Amygdala (tissue), 56 donors: Measurements from ENCODE around the gene FALEC.

Experiments
- DNase-seq, 56 donors: peaks; one replicate each; lab custom pipeline; 2025; lab: John Stamatoyannopoulos, UW

Gene FALEC

DNA sequence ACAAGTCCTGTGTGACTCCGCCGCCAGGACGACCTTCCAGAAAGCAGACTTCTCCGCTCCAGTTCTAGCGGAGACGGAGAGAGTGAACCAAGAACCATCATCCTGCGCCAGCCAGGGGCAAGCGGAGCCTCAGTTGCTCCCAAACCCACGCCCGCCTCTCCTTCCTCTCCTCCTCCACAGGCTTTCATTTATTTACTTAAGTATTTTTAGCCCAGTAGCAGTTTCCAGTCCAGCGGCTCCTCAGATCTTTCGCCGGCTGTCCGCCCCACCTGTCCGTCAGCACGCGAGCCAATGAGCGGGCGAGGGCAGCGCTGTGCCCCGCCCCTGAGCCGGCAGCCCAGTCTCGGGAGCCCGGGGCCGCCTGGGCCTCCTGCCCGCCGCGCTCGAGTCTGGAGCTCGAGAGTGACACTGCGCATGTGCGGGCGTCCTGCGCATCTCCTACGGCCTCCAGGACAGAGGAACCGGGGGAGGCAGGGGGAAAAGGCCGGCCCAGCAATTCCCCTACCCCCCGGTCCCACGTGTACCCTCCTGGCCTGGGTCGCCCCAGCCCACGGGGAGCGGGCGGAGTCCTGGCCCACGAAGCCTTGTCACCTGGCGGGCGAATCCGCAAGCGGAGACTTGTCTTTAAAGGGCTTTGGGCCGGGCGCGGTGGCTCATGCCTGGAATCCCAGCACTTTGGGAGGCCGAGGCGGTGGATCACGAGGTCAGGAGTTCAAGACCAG, at the start of gene FALEC:
FALEC (plus strand) TSS at position 425 of the 722 bp plus-strand sequence.
- DNase-seq: peak; percentile 76 to 98 (median 93)

- no peak for DNase-seq
Measured at GRCh38 chr1:150466964-150467363, 48.6 kb upstream of the FALEC start.

GRCh38 chr1:150469291-150469690, 46.3 kb upstream of the FALEC start:
- DNase-seq: peak in 8 of 56 donors; percentile 7 to 23 (median 10)

DNA sequence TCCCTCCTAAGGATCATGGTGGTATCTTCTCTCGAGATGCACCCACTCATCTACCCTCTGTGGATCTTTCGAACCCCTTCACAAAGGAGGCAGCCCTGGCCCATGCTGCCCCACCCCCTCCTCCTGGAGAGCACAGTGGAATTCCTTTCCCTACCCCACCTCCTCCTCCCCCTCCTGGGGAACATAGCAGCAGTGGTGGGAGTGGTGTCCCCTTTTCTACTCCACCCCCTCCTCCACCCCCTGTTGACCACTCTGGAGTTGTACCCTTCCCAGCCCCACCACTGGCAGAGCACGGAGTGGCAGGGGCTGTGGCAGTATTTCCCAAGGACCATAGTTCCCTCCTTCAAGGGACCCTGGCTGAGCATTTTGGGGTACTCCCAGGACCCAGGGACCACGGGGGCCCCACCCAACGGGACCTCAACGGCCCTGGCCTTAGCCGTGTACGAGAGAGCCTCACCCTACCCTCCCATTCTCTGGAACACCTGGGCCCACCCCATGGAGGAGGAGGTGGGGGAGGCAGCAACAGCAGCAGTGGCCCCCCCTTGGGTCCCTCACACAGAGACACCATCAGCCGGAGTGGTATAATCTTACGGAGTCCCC, 42.9 kb upstream of the FALEC start:
- no peak for DNase-seq

GRCh38 chr1:150473659-150474058, 41.9 kb upstream of the FALEC start:
- DNase-seq: peak in 1 of 56 donors; percentile 10

DNA sequence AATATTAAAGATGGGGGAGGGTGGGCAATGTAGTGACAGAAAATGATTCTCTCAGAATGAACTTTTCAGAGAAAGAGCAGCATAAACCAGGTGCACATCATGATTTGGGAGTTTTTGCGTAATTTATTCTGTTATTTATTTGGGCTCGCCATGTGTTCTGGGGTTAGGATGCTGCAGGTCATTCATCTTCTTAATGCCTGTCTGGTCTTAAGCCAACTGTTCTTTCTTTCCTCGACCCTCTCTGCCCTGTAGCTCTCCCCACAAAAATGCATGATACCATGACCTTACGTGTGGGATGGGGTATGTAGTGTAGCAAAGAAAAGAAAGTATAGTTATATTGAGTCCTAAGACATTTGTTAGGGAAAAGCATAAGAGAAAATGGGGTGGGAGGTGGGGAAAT, 40.7 kb upstream of the FALEC start:
- DNase-seq: no peak

GRCh38 chr1:150476754-150477153, 38.8 kb upstream of the FALEC start:
- no peak for DNase-seq

- DNase-seq: no peak
Measured at GRCh38 chr1:150477320-150477719, 38.2 kb upstream of the FALEC start.

- DNase-seq: no peak
Measured at GRCh38 chr1:150477733-150478132, 37.8 kb upstream of the FALEC start.

DNA sequence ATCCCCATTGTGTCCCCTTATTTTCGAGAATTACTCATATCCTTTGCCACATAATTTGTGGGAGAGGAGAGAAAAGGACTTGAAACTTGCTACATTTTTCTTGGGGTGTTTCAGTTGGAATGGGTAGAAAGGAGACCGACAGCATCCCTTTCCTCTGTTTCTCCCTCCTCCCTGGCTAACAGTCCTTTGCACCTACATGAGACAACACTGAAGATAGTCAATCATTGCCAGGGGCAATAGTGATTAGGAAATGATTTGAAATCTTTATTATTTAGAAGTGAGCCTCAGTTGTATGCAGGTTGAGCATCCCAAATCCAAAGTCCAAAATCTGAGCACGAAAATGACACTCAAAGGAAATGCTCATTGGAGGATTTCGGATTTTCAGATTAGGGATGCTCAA, 36.2 kb upstream of the FALEC start:
- DNase-seq: no peak

- DNase-seq: no peak
Measured at GRCh38 chr1:150479927-150480352, 35.6 kb upstream of the FALEC start.

- DNase-seq: no peak
Measured at GRCh38 chr1:150484431-150484830, 31.1 kb upstream of the FALEC start.

DNA sequence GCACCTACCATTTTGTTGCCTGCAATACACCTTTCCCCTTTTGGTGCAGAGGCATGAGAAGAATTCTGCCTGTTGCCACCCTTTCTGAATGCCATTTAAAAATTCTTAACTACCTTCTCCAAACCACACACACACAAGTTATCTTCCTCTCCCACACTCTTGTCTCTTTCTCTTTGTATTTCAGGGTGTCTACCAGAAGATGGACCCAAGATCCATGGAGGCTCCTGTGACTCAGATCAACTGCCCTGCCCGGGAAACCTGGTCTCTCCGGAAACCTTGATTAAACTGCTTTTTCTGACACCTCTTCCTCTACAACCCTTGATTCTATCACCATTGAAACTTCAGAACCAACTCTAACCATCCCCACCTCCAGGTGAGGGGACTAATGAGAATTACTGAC, 30.7 kb upstream of the FALEC start:
- no peak for DNase-seq

GRCh38 chr1:150486966-150487762, 28.4 kb upstream of the FALEC start, which contains the start of gene TARS2:
Gene TARS2, plus strand, starts transcription at chr1:150487419. Its CDS starts 32 bp downstream, at chr1:150487451.
- peak; percentile 12 to 97 (median 85) for DNase-seq

- no peak for DNase-seq
Measured at GRCh38 chr1:150487763-150488115, 27.8 kb upstream of the FALEC start.

DNA sequence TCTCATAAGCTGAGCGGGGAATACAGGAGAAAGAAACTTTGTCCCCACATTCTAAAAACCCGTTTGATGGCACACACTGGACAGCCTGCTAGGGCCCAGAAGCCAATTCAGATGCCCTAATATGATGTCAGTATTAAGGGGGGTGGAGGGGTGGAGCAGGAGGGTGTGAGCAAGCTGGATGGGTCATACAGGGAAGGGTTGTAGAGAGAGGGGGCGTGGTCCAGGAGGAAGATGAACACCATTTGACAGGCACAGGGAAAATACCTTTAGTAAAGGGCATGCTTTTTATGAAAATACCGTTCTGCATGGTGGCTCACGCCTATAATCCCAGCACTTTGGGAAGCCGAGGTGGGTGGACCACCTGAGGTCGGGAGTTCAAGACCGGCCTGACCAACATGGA, 22.4 kb upstream of the FALEC start:
- DNase-seq: no peak

DNA sequence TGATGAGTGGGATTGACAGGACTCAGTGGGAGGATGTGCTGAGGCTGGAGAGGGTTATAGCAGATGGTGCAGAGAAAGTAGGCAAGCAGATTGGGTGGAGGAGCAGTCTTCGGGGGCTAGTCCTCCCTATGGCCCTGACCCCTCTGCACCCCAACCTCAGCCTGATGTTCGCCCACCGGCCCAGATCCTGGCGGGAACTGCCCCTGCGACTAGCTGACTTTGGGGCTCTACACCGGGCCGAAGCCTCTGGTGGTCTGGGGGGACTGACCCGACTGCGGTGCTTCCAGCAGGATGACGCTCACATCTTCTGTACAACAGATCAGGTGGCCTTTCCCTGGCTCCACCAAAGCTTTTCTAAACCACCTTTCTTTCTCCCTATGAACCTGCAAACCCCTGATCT, 17.2 kb upstream of the FALEC start:
- DNase-seq: no peak

DNA sequence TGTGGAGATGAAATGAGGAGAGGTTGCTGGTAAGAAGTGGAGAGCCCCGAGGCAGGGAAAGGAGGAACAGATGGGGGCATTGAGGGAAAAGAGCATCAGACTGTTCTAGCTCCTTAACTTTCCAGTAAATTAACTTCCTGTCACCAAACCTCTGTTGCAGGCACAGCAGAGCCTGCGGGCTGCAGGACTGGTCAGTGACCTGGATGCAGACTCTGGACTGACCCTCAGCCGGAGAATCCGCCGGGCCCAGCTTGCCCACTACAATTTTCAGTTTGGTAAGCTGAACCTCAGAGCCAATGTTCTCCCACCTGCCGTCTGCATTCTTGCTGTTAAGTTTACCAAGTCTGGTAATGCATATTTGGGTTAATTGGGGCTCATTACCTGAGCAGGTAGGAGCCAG, 10.1 kb upstream of the FALEC start:
- no peak for DNase-seq

DNA sequence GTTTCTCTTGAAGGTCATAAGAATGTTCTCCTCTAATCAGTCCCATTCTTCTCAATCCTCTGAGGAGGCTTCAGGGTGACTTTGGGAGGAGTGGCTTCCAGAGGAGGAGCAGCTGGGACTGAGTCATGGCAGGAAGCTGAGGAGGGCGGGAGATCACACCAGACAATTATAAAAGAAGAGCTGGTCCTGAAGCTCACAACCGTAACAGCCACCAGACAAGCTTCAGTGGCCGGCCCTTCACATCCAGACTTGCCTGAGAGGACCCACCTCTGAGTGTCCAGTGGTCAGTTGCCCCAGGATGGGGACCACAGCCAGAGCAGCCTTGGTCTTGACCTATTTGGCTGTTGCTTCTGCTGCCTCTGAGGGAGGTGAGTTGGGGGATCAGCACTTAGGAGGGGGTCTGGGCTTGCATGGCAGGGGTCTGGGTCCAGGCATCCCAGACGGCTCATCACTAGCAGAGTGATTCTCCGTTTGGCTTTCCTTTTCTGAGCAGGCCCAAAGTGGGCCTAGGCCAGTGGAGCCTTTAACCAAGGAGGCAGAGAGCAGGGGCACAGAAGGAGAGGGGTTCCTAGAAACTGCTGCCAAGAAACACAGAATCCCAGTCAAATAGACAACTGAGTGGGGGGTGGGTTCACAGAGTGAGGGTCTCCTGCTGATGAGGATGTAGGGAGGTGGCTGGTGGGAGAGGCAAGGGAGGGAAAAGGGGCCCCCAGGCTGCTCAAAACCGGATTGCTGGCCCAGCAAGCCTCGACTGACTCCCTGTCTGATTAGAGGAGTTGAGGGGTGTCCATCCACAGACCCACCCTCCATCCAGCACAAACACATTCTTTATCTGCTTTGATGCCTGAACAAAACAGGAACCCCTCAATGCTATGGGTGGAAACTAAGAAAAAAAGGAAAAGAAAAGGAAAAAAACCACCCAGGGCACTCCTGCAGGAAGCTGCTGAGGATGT, 7.4 kb upstream of the FALEC start, which contains the start of gene ECM1:
ECM1 (plus strand) TSS at position 198 of the 953 bp plus-strand sequence; CDS start at position 299, 101 bp downstream.
- DNase-seq: peak in 2 of 56 donors; percentile 1 to 2

GRCh38 chr1:150508982-150509381, 6.6 kb upstream of the FALEC start:
- no peak for DNase-seq
